Subcutaneous adipose tissue (tissue), 4 donors: ENCODE results near the gene PPM1F. TPM values are rescaled to one million over a fixed set of nuclear protein-coding genes. Genes with fewer than 3 reads are reported as not detected.

Experiments
- total RNA-seq, 4 donors: library from RNA; depleted of rRNA; stranded (reverse); fragments of >200 nt; gene quantifications; one replicate each; pipeline ENCODE4 v1.1.0, GENCODE V29; 2016
- TF ChIP-seq, protein P1 (sequence below): fragments of 450-650 bp; IDR thresholded peaks from one replicate; pipeline ENCODE4 v1.5.1; 2016; ENCODE audit warnings: low read depth, mild to moderate bottlenecking, control low read depth, antibody characterized with exemption, moderate library complexity

PPM1F gene
- total RNA-seq, 4 donors from 2014 or later, result 15.0 to 32.2 (median 20.2) TPM

DNA sequence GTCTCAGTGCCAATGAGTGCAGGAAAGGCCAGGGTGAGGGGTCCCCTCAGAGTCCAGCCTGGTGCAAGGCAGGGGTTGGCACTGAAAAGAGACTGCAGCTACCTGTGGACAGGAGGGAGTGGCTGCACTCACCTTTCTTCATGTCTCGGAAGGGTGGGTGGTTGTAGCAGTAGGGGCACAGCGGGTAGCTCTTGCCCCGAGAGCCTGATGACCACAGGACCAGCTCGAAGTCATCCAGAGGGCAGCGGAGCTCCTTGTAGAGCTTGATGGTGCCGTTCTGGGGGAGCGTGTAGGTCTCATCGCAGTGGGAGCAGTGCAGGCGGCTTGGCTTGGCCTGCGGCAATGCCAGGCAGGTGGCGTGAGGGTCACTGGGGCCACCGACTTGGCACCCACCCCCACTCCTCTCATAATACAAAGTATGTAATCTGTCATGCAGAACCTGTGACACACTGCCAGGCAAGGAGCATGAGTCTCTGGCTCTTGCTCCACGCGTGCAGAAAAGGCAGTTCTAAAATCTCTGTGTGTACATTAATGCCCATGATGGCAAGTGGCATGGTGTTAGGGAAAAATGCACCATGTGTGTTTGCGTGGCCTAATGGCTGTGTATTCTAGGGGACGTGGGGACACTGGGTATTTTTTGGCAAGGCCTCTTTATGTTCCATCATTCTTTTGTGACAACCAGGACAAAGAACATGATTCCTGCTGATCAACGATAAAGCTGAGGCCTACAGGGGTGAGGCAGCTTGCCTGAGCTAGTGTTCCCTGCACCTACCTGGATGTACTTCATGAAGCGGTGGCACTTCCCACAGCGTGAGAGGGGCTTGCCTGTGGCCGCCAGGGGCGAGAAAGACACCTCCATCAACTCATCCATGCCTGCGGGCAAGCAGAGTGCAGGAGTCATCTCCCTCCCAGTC is 6.0 kb upstream of the PPM1F start:
- TF ChIP-seq, protein P1, sequence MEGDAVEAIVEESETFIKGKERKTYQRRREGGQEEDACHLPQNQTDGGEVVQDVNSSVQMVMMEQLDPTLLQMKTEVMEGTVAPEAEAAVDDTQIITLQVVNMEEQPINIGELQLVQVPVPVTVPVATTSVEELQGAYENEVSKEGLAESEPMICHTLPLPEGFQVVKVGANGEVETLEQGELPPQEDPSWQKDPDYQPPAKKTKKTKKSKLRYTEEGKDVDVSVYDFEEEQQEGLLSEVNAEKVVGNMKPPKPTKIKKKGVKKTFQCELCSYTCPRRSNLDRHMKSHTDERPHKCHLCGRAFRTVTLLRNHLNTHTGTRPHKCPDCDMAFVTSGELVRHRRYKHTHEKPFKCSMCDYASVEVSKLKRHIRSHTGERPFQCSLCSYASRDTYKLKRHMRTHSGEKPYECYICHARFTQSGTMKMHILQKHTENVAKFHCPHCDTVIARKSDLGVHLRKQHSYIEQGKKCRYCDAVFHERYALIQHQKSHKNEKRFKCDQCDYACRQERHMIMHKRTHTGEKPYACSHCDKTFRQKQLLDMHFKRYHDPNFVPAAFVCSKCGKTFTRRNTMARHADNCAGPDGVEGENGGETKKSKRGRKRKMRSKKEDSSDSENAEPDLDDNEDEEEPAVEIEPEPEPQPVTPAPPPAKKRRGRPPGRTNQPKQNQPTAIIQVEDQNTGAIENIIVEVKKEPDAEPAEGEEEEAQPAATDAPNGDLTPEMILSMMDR, result no peak

DNA sequence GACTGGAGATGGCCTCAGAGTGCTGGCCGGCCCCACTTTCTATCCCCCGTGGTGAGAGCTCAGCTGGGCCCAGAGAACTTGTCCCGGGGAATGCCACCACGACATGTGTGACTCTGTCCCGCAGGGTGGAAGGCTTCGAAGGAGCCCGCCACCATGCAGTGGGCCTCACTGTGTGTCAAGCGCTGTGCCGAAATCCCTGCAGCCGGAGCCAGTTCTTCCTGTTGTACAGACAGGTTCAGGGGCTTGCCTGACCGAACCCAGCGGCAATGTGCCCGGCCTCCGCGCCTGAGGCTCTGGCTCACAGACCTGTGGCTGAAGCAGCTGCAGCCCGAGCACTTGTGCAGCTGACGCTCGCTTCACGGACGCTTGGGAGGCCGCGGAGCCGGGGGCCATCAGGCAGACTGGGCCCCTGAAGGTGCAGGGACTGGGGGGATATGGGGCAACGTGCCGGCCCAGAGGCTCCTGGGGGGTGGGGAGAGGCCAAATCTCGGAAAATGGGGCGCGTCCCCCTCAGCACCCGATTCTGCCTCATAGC is 650 bp downstream of the PPM1F start:
- TF ChIP-seq, protein P1, result no peak

DNA sequence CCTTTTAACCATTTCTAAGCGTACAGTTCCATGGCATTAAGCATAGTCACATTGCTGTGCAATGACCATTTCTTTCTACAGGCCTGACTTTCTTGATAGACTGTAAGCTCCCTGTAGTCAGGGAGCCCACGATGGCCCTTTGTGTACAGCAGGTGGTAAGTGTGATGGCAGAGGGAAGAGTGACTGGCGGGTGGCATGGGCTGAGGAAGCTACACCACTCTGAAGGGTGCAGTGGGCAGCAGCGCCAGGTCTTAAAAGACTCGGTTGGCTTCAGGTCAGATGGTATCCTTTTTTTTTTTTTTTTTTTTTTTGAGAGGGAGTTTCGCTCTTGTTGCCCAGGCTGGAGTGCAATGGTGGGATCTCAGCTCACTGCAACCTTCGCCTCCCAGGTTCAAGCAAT is 1.6 kb downstream of the PPM1F start:
- TF ChIP-seq, protein P1, result no peak

DNA sequence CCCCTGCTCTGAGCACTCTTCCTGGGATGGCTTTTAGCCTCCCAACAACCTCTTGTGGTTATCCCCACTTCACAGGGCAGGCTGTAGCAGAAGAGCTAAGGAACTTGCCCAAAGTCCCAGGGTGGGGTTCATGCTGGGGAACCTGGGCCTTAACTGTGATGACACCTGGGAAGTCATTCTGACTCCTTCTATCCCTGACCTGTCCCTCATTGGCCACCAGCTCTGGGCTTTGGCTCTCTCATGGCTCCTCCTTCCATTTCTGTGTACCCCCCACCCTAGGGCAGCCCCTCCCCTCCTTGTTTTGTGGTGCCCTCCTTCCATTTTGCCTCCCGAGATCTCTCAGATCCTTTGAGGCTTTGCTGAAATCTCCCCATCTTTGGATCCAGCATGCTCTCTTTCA is 2.7 kb downstream of the PPM1F start:
- TF ChIP-seq, protein P1, result no peak

DNA sequence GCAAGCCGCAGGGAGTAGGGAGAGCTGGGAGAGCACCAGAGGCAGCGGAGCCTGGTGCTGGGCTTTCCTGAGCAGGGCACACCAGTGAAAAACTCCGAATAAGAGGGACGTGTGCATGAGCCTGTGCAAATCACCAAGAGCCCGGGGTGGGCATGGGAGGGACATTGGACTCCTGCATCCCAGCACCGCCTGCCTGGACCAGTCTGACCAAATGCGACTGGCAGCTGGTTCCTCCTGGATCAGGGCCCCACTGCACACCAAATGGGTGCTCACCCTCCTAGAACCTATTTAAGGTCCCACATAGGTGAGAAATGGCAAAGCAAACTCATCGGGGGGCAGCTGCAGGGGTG is 3.1 kb downstream of the PPM1F start:
- TF ChIP-seq, protein P1, result no peak

DNA sequence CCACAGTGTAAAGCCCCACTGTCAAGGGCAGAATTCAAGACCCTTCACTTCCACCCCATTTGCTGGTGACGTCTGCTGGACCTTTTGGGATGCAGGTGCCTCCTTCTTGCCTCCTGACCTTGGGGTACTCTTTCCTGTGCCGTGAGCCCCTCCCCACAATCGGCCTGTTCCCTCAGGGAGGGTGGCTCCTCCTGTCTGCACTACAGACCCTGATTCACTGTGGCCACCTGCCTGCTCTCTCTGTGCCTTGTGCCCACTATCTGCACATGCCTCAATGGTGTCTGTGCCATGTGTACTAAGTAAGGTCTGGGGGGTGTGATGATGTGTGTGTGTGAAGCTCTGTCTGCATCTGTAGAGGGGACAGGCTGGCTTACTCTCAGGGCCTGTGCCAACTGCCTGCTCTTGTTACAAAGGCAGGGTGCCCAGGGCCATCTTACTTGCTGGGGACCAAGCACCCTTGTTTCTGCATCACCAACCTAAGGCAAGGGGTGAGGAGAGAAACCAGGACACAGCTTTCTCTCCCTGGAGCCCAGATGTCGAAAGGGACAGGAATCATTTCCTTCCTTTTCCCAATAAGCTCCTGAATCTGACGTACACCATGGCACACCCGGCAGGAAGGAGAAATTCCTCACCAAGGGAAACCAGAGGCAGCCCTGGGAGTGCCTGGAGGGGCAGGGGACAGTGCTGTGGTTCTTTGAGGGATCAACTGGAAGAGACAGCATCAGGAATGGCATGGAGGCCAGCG is 3.7 kb downstream of the PPM1F start:
- TF ChIP-seq, protein P1, result no peak

DNA sequence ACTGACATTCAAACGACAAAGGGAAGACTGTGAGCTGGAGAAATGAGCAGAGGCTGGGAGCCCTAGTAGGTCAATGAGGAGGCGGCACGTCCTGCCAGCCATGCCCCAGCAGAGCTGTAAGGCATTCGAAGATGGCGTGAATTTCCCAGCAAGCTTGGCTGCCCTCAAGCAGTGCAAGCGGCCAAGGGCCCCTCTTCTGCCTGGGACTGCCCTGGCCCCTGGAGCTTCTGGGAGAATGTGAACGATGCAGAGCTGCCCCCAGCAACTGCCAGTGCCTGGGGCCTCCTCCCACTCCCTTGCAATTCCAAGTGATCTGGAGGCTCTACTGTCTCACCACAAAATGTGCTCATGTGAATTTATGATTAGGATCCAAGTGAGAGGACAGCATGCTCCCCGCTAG is 4.3 kb downstream of the PPM1F start:
- TF ChIP-seq, protein P1, result no peak
